Caki2 (cell line): Measurements from ENCODE around the gene LOXHD1. TPM values are rescaled to one million over a fixed set of nuclear protein-coding genes. Genes with fewer than 3 reads are reported as not detected.

Experiments
- total RNA-seq: library from RNA; depleted of rRNA; stranded (reverse); fragments of >200 nt; shearing (Covaris generic); gene quantifications from 2 replicates; pipeline ENCODE4 v1.2.3, GENCODE V29; 2014; ENCODE audit warnings: low replicate concordance; rRNA removed

Gene LOXHD1
- total RNA-seq, 1 experiment from 2014 or later = not detected

Other genes starting within 250 kb of the LOXHD1 start
- gene ST8SIA5, start 99.8 kb upstream of the LOXHD1 start, total RNA-seq = not detected in 2 replicates